Stomach (tissue), 9 donors: ENCODE results near the gene SPINK1. TPM values are rescaled to one million over a fixed set of nuclear protein-coding genes. Genes with fewer than 3 reads are reported as not detected.
"Not testable (repeated sequence)": the region's sequence is repeated elsewhere in the genome, so short reads cannot be mapped to it uniquely, and the experiment has no call there.

Experiments
- DNase-seq, 2 donors: peaks; one replicate each; pipeline versions ENCODE4 v3.0.0 to v3.0.0-alpha.2; 2013 to 2019
- H3K27ac ChIP-seq, 5 donors: fragments of 200-600 bp in 4 of 5; sonication (generic) in 4 of 5; one replicate each; pipeline ENCODE4 v1.5.1; 2013 to 2019; ENCODE audit warnings: mild to moderate bottlenecking in 1 of 5, moderate library complexity in 1 of 5
- H3K27me3 ChIP-seq, 3 donors: fragments of 200-600 bp; sonication (generic); one replicate each; pipeline ENCODE4 v1.5.1; 2017 to 2019; ENCODE audit warnings: mixed run types in 1 of 3
- H3K36me3 ChIP-seq, 4 donors: fragments of 200-600 bp; sonication (generic); 1 replicate in 3 of 4; 2 replicates in 1 of 4; pipeline ENCODE4 v1.5.1; 2016 to 2019
- H3K4me1 ChIP-seq, 4 donors: fragments of 200-600 bp; sonication (generic); one replicate each; pipeline ENCODE4 v1.5.1; 2016 to 2019
- H3K4me3 ChIP-seq, 4 donors: fragments of 200-600 bp; sonication (generic) in 3 of 4; one replicate each; pipeline ENCODE4 v1.5.1; 2016 to 2019; ENCODE audit warnings: mild to moderate bottlenecking in 1 of 4
- H3K9me3 ChIP-seq, 4 donors: fragments of 200-600 bp; sonication (generic); one replicate each; pipeline ENCODE4 v1.5.1; 2016 to 2019
- EP300 ChIP-seq: sonication (generic); formaldehyde crosslinking; IDR thresholded peaks from one replicate; pipeline ENCODE4 v1.6.1; 2017; ENCODE audit warnings: antibody characterized with exemption
- POLR2A ChIP-seq, 4 donors: fragments of 450-650 bp; IDR thresholded peaks; one replicate each; pipeline ENCODE4 v1.6.1; 2016; ENCODE audit warnings: antibody characterized with exemption in 4 of 4, control low read depth in 2 of 4, mild to moderate bottlenecking in 1 of 4, moderate library complexity in 1 of 4
- POLR2AphosphoS5 ChIP-seq, 3 donors: sonication (generic); formaldehyde crosslinking; IDR thresholded peaks; one replicate each; pipeline ENCODE4 v1.6.1; 2016; ENCODE audit warnings: antibody characterized with exemption in 3 of 3
- WGBS, 5 donors: extraction: QIAGEN DNeasy Blood & Tissue Kit in 3 of 5; methylation state at CpG; one replicate each; pipeline versions ENCODE4 v1.1.5 to v1.1.7; 2013 to 2018; 5-methylcytosine and 5-hydroxymethylcytosine counted together
- intact Hi-C: fragments of 100-400 bp; cut with DNase I; formaldehyde crosslinking; loops from one replicate; pipeline ENCODE4 v1.15.1; 2023; ENCODE audit warnings: low total_unique reads
- polyA plus RNA-seq, 3 donors: library from polyadenylated mRNA; stranded (reverse); fragments of 200-250 nt; gene quantifications; one replicate each; pipeline ENCODE4 v1.2.3, GENCODE V29; 2013
- total RNA-seq, 5 donors: library from RNA; depleted of rRNA; stranded (reverse); fragments of >200 nt; gene quantifications; one replicate each; pipeline versions ENCODE4 v1.1.0 to v1.2.3, GENCODE V29; 2014 to 2016
- TF ChIP-seq, protein P1 (sequence below), 7 experiments: fragments of 450-650 bp in 4 of 7; fragments of 200-600 bp in 3 of 7; sonication (generic) in 3 of 7; IDR thresholded peaks; one replicate each; pipeline ENCODE4 v1.5.1; 2016 to 2019; ENCODE audit warnings: antibody characterized with exemption in 7 of 7, control low read depth in 2 of 7, mild to moderate bottlenecking in 1 of 7
- donor health status: healthy with polysubstance abuse.
- donor health status: Bipolar disorder and iron deficiency.
- donor health status: healthy.

SPINK1 gene
- total and polyA plus RNA-seq, 8 donors, result 2.6 to 6,952 (median 1,809) TPM

DNA sequence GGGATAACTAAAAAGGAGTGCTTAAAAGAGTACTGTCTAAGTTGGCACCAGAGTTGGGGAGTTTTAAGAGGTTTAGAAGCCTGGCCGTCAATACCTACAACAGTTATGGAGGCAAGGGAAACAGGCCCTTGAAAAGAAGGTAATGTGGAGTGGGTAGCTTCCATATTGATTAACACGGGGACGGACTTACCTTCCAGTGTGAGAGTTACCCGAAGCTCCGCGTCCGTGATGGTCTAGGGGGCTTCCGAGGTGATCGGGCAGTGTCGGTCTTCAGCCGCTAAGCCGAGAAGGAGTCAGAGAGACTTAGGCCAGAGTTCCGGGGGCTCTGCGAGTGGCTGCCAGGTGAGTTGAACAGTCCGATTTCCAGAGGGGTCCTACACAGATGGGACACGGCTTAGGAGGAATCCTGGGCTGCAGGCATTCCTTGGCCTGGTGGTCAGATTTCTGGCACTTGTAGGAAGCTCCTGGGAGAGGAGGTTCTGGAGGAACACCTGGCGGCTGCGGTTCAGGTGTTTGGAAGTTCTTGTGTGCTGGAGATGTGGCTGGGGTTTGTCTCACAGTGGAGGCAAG is 40.6 kb upstream of the SPINK1 start:
- DNase-seq, H3K4me3 ChIP-seq, H3K27ac ChIP-seq, H3K36me3 ChIP-seq, H3K4me1 ChIP-seq, intact Hi-C loops, H3K9me3 ChIP-seq, H3K27me3 ChIP-seq: not testable (repeated sequence)
- WGBS, 5 donors, result 89 to 98% (median 95%) methylated on average over 13 to 18 of the region's 18 CpGs

DNA sequence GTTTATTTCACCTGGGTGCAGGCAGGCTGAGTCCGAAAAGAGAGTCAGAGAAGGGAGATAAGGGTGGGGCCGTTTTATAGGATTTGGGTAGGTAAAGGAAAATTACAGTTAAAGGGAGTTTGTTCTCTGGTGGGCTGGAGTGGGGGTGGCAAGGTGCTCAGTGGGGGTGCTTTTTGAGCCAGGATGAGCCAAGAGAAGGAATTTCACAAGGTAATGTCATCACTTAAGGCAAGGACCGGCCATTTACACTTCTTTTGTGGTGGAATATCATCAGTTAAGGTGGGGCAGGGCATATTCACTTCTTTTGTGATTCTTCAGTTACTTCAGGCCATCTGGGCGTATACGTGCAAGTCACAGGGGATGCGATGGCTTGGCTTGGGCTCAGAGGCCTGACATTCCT is 38.4 kb upstream of the SPINK1 start:
- H3K36me3 ChIP-seq, DNase-seq, H3K27me3 ChIP-seq, H3K27ac ChIP-seq, intact Hi-C loops, H3K4me3 ChIP-seq, H3K9me3 ChIP-seq, H3K4me1 ChIP-seq: not testable (repeated sequence)
- WGBS, 5 donors, result 76 to 92% (median 82%) methylated on average over 4 to 6 of the region's 6 CpGs

DNA sequence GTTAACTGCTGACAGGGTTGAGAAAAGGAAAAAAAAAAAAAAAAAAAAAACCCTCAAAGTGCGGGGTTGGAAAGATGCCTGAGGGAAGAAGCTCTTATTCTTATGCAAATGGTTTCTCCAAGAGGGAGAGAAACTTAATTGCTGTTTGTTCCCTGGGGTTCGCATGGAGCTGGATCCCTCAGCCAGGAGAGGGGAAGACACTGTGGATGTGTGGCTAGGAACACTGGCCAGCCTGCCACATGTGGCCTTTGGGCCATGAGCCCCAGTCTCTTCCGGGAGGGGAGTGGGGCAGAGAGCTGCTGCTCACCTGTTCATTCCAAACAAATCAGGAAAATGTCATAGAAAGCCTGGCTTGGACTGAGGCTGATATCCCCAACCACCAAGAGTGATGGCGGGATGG is 37.6 kb upstream of the SPINK1 start:
- no peak overlapping the region for H3K4me3 ChIP-seq
- no peak for DNase-seq
- intact Hi-C loops, result no loop called here
- no peaks in the 10 kb centered on the region for H3K36me3 ChIP-seq
- H3K27me3 ChIP-seq, result no peaks in the 10 kb centered on the region
- TF ChIP-seq POLR2A (IDR thresholded peaks at IDR 0.05), result no peak
- no peak for TF ChIP-seq POLR2AphosphoS5 (IDR thresholded peaks at IDR 0.05)
- TF ChIP-seq EP300, result no peak
- TF ChIP-seq, protein P1, sequence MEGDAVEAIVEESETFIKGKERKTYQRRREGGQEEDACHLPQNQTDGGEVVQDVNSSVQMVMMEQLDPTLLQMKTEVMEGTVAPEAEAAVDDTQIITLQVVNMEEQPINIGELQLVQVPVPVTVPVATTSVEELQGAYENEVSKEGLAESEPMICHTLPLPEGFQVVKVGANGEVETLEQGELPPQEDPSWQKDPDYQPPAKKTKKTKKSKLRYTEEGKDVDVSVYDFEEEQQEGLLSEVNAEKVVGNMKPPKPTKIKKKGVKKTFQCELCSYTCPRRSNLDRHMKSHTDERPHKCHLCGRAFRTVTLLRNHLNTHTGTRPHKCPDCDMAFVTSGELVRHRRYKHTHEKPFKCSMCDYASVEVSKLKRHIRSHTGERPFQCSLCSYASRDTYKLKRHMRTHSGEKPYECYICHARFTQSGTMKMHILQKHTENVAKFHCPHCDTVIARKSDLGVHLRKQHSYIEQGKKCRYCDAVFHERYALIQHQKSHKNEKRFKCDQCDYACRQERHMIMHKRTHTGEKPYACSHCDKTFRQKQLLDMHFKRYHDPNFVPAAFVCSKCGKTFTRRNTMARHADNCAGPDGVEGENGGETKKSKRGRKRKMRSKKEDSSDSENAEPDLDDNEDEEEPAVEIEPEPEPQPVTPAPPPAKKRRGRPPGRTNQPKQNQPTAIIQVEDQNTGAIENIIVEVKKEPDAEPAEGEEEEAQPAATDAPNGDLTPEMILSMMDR (IDR thresholded peaks at IDR 0.05), result no peak
- no peaks in the 10 kb centered on the region for H3K9me3 ChIP-seq
- no peak overlapping the region for H3K27ac ChIP-seq
- WGBS, 5 donors, result 51 to 63% (median 60%) methylated on average over 4 of the region's 4 CpGs
- peaks cover 0 to 3% (median 2%) of the 10 kb centered on the region in 4 donors for H3K4me1 ChIP-seq

- Histone ChIP-seq H3K36me3 (no peaks in the 10 kb centered on the region), H3K27ac (no peak overlapping the region), H3K9me3 (no peaks in the 10 kb centered on the region), H3K4me1 (peaks cover 10 to 24% (median 17%) of the 10 kb centered on the region in 4 donors), H3K27me3 (no peaks in the 10 kb centered on the region), H3K4me3 (no peak overlapping the region)
- intact Hi-C loops, result no loop called here
- 16 to 20% (median 19%) methylated on average over 3 of the region's 3 CpGs for WGBS, 5 donors
- TF ChIP-seq POLR2A (IDR thresholded peaks at IDR 0.05), result no peak
- no peak for TF ChIP-seq POLR2AphosphoS5 (IDR thresholded peaks at IDR 0.05)
- no peak for TF ChIP-seq EP300
- TF ChIP-seq, protein P1 (IDR thresholded peaks at IDR 0.05), result no peak
- peak in 1 of 2 donors; percentile 22 for DNase-seq
Measured at GRCh38 chr5:147863454-147864158, 32.1 kb upstream of the SPINK1 start.

DNA sequence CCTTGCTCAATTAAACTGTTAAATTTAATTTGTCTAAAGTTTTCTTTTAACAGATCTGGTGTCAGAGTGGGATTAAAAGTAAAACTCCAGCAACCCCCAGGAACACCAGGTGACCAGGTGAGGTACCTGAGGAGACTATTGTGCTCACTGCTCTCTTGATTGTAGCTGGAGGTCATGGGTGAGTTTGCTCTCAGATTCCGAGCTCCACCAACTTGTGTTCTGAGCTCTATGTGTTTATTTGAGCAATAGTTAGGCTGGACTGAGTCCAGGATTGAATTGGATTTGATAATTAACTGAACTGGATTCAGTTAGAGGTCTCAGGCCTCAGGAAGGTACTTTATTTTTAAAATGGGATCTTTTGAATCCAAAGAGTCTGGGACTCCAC is 29.2 kb upstream of the SPINK1 start:
- no peaks in the 10 kb centered on the region for H3K27me3 ChIP-seq
- TF ChIP-seq POLR2AphosphoS5 (IDR thresholded peaks at IDR 0.05), result peak in 2 of 3 donors; percentile 11 to 43
- TF ChIP-seq, protein P1 (IDR thresholded peaks at IDR 0.05), result no peak
- H3K27ac ChIP-seq, result no peak overlapping the region
- H3K4me3 ChIP-seq, result no peak overlapping the region
- peak; percentile 49 to 67 for DNase-seq
- no peaks in the 10 kb centered on the region for H3K9me3 ChIP-seq
- H3K4me1 ChIP-seq, result peaks cover 10 to 33% (median 21%) of the 10 kb centered on the region in 4 donors
- whole genome bisulfite sequencing, 5 donors, result 12 to 55% (median 36%) methylated on average over 1 of the region's 1 CpG
- H3K36me3 ChIP-seq, result no peaks in the 10 kb centered on the region
- intact Hi-C loops, result no loop called here
